ENCODE measurements around the gene C12orf60. TPM values are rescaled to one million over a fixed set of nuclear protein-coding genes. Genes with fewer than 3 reads are reported as not detected.

Gene C12orf60
- total and polyA plus RNA-seq, 2 experiments from 2014 or later, result 1.2 TPM

DNA sequence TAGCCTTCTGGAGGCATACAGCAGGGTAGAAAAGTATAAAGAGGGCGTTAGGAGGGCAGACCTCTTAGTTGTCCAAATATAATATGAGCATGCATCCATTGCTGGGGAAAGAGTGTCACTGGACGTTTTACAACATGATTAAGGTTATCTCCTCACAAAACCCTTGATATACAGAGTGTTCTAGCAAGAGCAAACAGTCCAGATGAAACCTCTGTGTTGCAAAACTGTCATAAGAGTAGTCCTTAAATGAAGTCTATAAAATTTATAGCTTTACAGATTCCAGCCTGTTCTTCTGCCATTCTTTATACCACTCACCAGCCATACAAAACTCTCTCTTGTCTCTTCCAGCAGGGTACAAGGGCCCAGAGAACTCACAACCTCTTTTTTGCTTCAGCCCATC, 21.9 kb upstream of the C12orf60 start:
- Histone ChIP-seq H3K9ac (no peak overlapping the region), H3K79me2 (ENCODE audit: insufficient read depth) (peaks cover 11% of the 10 kb centered on the region), H2AFZ (no peak overlapping the region), H3K4me3 (no peak overlapping the region), H4K20me1 (ENCODE audit: insufficient read depth) (no peaks in the 10 kb centered on the region), H3K9me2 (ENCODE audit: insufficient read depth) (no peaks in the 10 kb centered on the region), H3K4me2 (ENCODE audit: unreplicated experiment) (no peak overlapping the region), H3F3A (ENCODE audit: insufficient read depth) (peaks cover 22% of the 10 kb centered on the region), H3K27ac (no peak overlapping the region), H3K27me3 (replicated peaks; ENCODE audit: insufficient read depth) (no peaks in the 10 kb centered on the region), H3K9me3 (ENCODE audit: low read depth) (no peaks in the 10 kb centered on the region), H3K4me1 (ENCODE audit: insufficient read depth) (peaks cover 11% of the 10 kb centered on the region), H3K36me3 (ENCODE audit: low read depth) (peaks cover 23% of the 10 kb centered on the region)
- in situ Hi-C loops (cut with MboI), result no loop called here
- no peak for TF ChIP-seq EZH2 (IDR thresholded peaks at IDR 0.05; ENCODE audit: insufficient read depth, poor library complexity, severe bottlenecking)
- no peak for TF ChIP-seq EZH2phosphoT487 (IDR thresholded peaks at IDR 0.05; ENCODE audit: insufficient read depth, low read depth)
- DNase-seq, result no peak
- 45 to 58% methylated on average over 2 of the region's 2 CpGs for WGBS, 2 experiments (ENCODE audit: low coverage in 1 of 2, low lambda C conversion rate in 2 of 2, missing lambda C conversion rate in 2 of 2)

DNA sequence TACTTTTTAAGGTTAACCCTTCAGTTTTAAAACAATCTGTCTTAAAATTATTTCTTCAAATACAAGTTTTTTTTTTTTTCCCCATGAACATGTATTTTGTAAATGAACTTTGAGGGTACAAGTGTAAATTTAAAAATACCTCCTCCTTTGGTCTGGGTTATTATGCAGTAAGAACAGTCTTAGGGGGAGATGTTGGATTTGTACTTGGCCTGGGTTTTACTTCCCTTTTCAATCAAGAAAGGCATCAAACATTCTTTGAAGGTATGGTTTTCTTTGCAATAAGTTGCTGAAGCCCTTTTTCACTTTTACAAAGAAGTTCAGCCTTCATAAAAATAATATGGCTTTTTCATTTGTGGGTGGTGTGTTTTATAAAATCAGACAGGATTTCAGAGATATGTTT, 20.7 kb upstream of the C12orf60 start:
- Histone ChIP-seq H3K27me3 (replicated peaks; ENCODE audit: insufficient read depth) (no peaks in the 10 kb centered on the region), H3F3A (ENCODE audit: insufficient read depth) (peaks cover 14% of the 10 kb centered on the region; the same call in 1 of the 2 replicates), H3K9me3 (ENCODE audit: low read depth) (no peaks in the 10 kb centered on the region), H3K79me2 (ENCODE audit: insufficient read depth) (no peaks in the 10 kb centered on the region), H3K4me3 (no peak overlapping the region), H4K20me1 (ENCODE audit: insufficient read depth) (no peaks in the 10 kb centered on the region), H3K9me2 (ENCODE audit: insufficient read depth) (no peaks in the 10 kb centered on the region), H3K9ac (no peak overlapping the region), H3K4me1 (ENCODE audit: insufficient read depth) (no peaks in the 10 kb centered on the region), H2AFZ (no peak overlapping the region), H3K36me3 (ENCODE audit: low read depth) (peaks cover 35% of the 10 kb centered on the region), H3K27ac (no peak overlapping the region), H3K4me2 (ENCODE audit: unreplicated experiment) (no peak overlapping the region)
- no peak for DNase-seq
- in situ Hi-C loops (cut with MboI), result no loop called here
- TF ChIP-seq EZH2phosphoT487 (IDR thresholded peaks at IDR 0.05; ENCODE audit: insufficient read depth, low read depth) (no peak), EZH2 (IDR thresholded peaks at IDR 0.05; ENCODE audit: insufficient read depth, poor library complexity, severe bottlenecking) (no peak)

DNA sequence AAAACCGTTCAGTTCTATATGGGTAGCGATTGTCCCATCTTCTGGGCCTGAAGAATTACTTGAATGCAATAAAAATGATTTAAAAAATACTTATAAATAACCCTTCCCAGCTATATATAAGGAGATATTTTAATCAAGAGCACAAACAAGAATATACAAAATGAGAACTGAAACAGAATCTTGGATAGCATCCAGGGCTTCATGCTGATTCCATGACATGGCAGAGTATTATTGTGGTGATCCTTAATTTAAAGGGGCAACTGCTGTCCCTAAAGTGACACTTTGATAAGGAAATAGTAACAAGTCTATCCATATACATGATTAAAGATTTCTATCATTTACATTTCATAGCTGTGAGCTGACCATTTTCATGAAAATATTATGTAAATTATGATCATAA, 19.0 kb upstream of the C12orf60 start:
- Histone ChIP-seq H3K79me2 (ENCODE audit: insufficient read depth) (no peaks in the 10 kb centered on the region), H3K36me3 (ENCODE audit: low read depth) (peaks cover 49% of the 10 kb centered on the region), H3K27me3 (replicated peaks; ENCODE audit: insufficient read depth) (no peaks in the 10 kb centered on the region), H2AFZ (no peak overlapping the region), H3F3A (ENCODE audit: insufficient read depth) (peaks cover 13% of the 10 kb centered on the region; the same call in 1 of the 2 replicates), H3K4me2 (ENCODE audit: unreplicated experiment) (no peak overlapping the region), H3K27ac (no peak overlapping the region), H3K4me1 (ENCODE audit: insufficient read depth) (no peaks in the 10 kb centered on the region), H3K9me2 (ENCODE audit: insufficient read depth) (no peaks in the 10 kb centered on the region), H3K9me3 (ENCODE audit: low read depth) (no peaks in the 10 kb centered on the region), H3K4me3 (no peak overlapping the region), H4K20me1 (ENCODE audit: insufficient read depth) (no peaks in the 10 kb centered on the region), H3K9ac (no peak overlapping the region)
- 96 to 100% methylated on average over 2 of the region's 2 CpGs for WGBS, 2 experiments (ENCODE audit: low coverage in 1 of 2, low lambda C conversion rate in 2 of 2, missing lambda C conversion rate in 2 of 2)
- no peak for TF ChIP-seq EZH2phosphoT487 (IDR thresholded peaks at IDR 0.05; ENCODE audit: insufficient read depth, low read depth)
- TF ChIP-seq EZH2 (IDR thresholded peaks at IDR 0.05; ENCODE audit: insufficient read depth, poor library complexity, severe bottlenecking), result no peak
- DNase-seq, result no peak
- in situ Hi-C loops (cut with MboI), result no loop called here

DNA sequence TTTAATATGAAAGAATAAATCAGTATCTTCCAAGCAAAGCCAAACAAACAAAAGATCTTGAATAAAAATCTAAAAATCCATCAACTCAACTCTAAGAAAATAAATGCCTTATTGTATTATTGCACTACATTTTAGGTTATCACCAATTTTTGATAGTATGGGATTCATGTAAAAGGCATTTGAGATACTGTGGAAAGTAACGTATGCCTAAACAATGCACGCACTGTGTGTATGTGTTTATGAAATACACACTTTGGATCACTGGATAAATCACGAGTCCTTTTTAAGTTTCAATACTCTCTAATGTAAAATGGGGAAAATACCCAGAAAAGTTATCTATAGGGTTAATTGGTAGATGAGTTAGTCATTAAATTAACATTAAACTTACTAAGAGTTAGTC, 17.9 kb upstream of the C12orf60 start:
- Histone ChIP-seq H3K4me3 (no peak overlapping the region), H3K9me2 (ENCODE audit: insufficient read depth) (no peaks in the 10 kb centered on the region), H4K20me1 (ENCODE audit: insufficient read depth) (no peaks in the 10 kb centered on the region), H3K27ac (no peak overlapping the region), H3F3A (ENCODE audit: insufficient read depth) (peaks cover 13% of the 10 kb centered on the region; the same call in 1 of the 2 replicates), H3K9ac (no peak overlapping the region), H2AFZ (no peak overlapping the region), H3K4me2 (ENCODE audit: unreplicated experiment) (no peak overlapping the region), H3K4me1 (ENCODE audit: insufficient read depth) (no peaks in the 10 kb centered on the region), H3K36me3 (ENCODE audit: low read depth) (peaks cover 58% of the 10 kb centered on the region), H3K9me3 (ENCODE audit: low read depth) (no peaks in the 10 kb centered on the region), H3K79me2 (ENCODE audit: insufficient read depth) (no peaks in the 10 kb centered on the region), H3K27me3 (replicated peaks; ENCODE audit: insufficient read depth) (no peaks in the 10 kb centered on the region)
- no peak for DNase-seq
- TF ChIP-seq EZH2phosphoT487 (IDR thresholded peaks at IDR 0.05; ENCODE audit: insufficient read depth, low read depth) (no peak), EZH2 (IDR thresholded peaks at IDR 0.05; ENCODE audit: insufficient read depth, poor library complexity, severe bottlenecking) (no peak)
- 93 to 97% methylated on average over 3 of the region's 3 CpGs for WGBS, 2 experiments (ENCODE audit: low coverage in 1 of 2, low lambda C conversion rate in 2 of 2, missing lambda C conversion rate in 2 of 2)
- in situ Hi-C loops (cut with MboI), result no loop called here

DNA sequence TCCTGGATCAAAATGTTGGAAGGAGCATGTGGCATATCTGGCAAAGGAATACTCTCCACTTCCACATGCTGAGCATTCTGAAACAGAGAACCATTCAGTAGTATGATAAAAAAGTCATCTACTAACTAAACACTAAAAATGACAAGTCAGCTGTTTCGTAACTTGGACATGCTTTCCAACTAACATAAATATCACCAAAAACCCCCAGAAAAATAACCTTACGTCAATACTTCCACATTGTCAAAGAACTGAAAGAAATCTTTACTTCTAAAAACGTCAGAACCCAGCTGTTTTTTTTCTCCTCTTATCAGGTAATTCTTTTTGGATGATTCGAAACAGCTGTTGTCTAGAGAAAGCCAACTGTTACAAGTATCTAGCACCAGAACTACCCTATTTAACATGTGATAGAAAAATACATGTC, 8.4 kb upstream of the C12orf60 start:
- H3K9ac ChIP-seq, result no peak overlapping the region
- H3K9me2 ChIP-seq (ENCODE audit: insufficient read depth), result no peaks in the 10 kb centered on the region
- TF ChIP-seq EZH2phosphoT487 (IDR thresholded peaks at IDR 0.05; ENCODE audit: insufficient read depth, low read depth), result no peak
- no peaks in the 10 kb centered on the region for H3K9me3 ChIP-seq (ENCODE audit: low read depth)
- peaks cover 81% of the 10 kb centered on the region for H3K36me3 ChIP-seq (ENCODE audit: low read depth)
- no peaks in the 10 kb centered on the region for H3F3A ChIP-seq (ENCODE audit: insufficient read depth)
- H2AFZ ChIP-seq, result no peak overlapping the region
- H4K20me1 ChIP-seq (ENCODE audit: insufficient read depth), result no peaks in the 10 kb centered on the region
- in situ Hi-C loops (cut with MboI), result no loop called here
- no peak overlapping the region for H3K4me3 ChIP-seq
- no peak overlapping the region for H3K4me2 ChIP-seq (ENCODE audit: unreplicated experiment)
- no peaks in the 10 kb centered on the region for H3K27me3 ChIP-seq (replicated peaks; ENCODE audit: insufficient read depth)
- H3K27ac ChIP-seq, result no peak overlapping the region
- DNase-seq, result no peak
- H3K4me1 ChIP-seq (ENCODE audit: insufficient read depth), result no peaks in the 10 kb centered on the region
- 75 to 76% methylated on average over 4 of the region's 4 CpGs for WGBS, 2 experiments (ENCODE audit: low coverage in 1 of 2, low lambda C conversion rate in 2 of 2, missing lambda C conversion rate in 2 of 2)
- peaks cover 52% of the 10 kb centered on the region for H3K79me2 ChIP-seq (ENCODE audit: insufficient read depth)

Data from GM23248 (cell line).